A549 (cell line): ENCODE data around the gene PAQR7. TPM values are rescaled to one million over a fixed set of nuclear protein-coding genes. Genes with fewer than 3 reads are reported as not detected.
A peak's percentile ranks its signal among the peaks of the same experiment; 100 is the strongest.

Experiments
- ATAC-seq, 2 experiments: fragments of 200-7000 bp in 1 of 2; fragments of >200 bp in 1 of 2; cut with Nextera tagmentation in 1 of 2; cut with Tn5 transposase in 1 of 2; 3 replicates each; pipeline versions ENCODE4 v1.8.0 to v1.9.1; 2018 to 2020; ENCODE audit warnings: mild to moderate bottlenecking in 1 of 2, moderate library complexity in 1 of 2
- CTCF ChIA-PET: fragments of 300-600 bp; sonication (Branson Sonifier 250); formaldehyde crosslinking; extraction: SDS; loops from one replicate; lab custom pipeline; 2021; ENCODE audit warnings: antibody characterized with exemption, inconsistent platforms; lab: Yijun Ruan, JAX
- POLR2A ChIA-PET: fragments of 350-600 bp; formaldehyde crosslinking; extraction: SDS; loops from one replicate; lab custom pipeline; 2021; ENCODE audit warnings: antibody characterized with exemption, inconsistent platforms; lab: Yijun Ruan, JAX
- DNase-seq, 2 experiments: peaks; one replicate each; pipeline versions ENCODE4 v3.0.0 to v3.0.0-alpha.2; 2011 to 2016; ENCODE audit warnings: low read depth in 1 of 2, low spot score in 1 of 2
- FAIRE-seq: peaks from 2 replicates; lab custom pipeline; 2011; peaks lifted over from hg19 to GRCh38; lab: Jason Lieb, UNC
- H3K27ac ChIP-seq, 2 experiments: fragments of >200 bp; sonication (Bioruptor Twin); formaldehyde crosslinking; 3 replicates each; pipeline ENCODE4 v1.5.1; 2016 to 2017
- H3K4me1 ChIP-seq: fragments of >200 bp; sonication (Bioruptor Twin); formaldehyde crosslinking; 3 replicates; pipeline ENCODE4 v1.6.1; 2016
- H3K4me2 ChIP-seq: fragments of >200 bp; sonication (Bioruptor Twin); formaldehyde crosslinking; 3 replicates; pipeline ENCODE4 v1.6.1; 2016
- H3K4me3 ChIP-seq: fragments of >200 bp; sonication (Bioruptor Twin); formaldehyde crosslinking; 3 replicates; pipeline ENCODE4 v1.5.1; 2016
- H3K9me3 ChIP-seq: fragments of >200 bp; sonication (Bioruptor Twin); formaldehyde crosslinking; 3 replicates; pipeline ENCODE4 v1.6.1; 2016
- CBX8 ChIP-seq: fragments of 200-600 bp; sonication (generic); IDR thresholded peaks from 2 replicates; pipeline ENCODE4 v1.6.1; 2016
- CEBPB ChIP-seq, 2 experiments: fragments of >200 bp in 1 of 2; sonication (Bioruptor Twin) in 1 of 2; formaldehyde crosslinking in 1 of 2; IDR thresholded peaks; 2 replicates each; pipeline ENCODE4 v1.6.1; 2012 to 2016
- EHF ChIP-seq: fragments of 250-450 bp; sonication (Bioruptor Pico); IDR thresholded peaks from 2 replicates; pipeline ENCODE4 v1.5.0; 2020; ENCODE audit warnings: mild to moderate bottlenecking
- EHMT2 ChIP-seq: fragments of 200-600 bp; sonication (generic); IDR thresholded peaks from 2 replicates; pipeline ENCODE4 v1.6.1; 2016; ENCODE audit warnings: antibody characterized with exemption, low read depth, mild to moderate bottlenecking, moderate library complexity
- FOSB ChIP-seq: fragments of 250-450 bp; sonication (Bioruptor Pico); IDR thresholded peaks from 2 replicates; pipeline ENCODE4 v1.5.0; 2020; ENCODE audit warnings: mild to moderate bottlenecking, moderate library complexity
- FOSL2 ChIP-seq, 2 experiments: fragments of 450-650 bp in 1 of 2; fragments of >200 bp in 1 of 2; sonication (Bioruptor Twin) in 1 of 2; formaldehyde crosslinking; IDR thresholded peaks; 2 replicates each; pipeline versions ENCODE4 v1.5.0 to v1.6.1; 2016 to 2020; ENCODE audit warnings: mild to moderate bottlenecking in 1 of 2, moderate library complexity in 1 of 2
- HDAC2 ChIP-seq: fragments of 200-600 bp; sonication (generic); IDR thresholded peaks from 2 replicates; pipeline ENCODE4 v1.6.1; 2016
- HOXB13 ChIP-seq: fragments of 250-450 bp; sonication (Bioruptor Pico); IDR thresholded peaks from 2 replicates; pipeline ENCODE4 v1.5.0; 2020; ENCODE audit warnings: low read depth, mild to moderate bottlenecking, moderate library complexity
- HOXB5 ChIP-seq: fragments of 250-450 bp; sonication (Bioruptor Pico); IDR thresholded peaks from 2 replicates; pipeline ENCODE4 v1.5.0; 2020; ENCODE audit warnings: mild to moderate bottlenecking, moderate library complexity
- KDM1A ChIP-seq: fragments of 200-600 bp; sonication (generic); IDR thresholded peaks from 2 replicates; pipeline ENCODE4 v1.6.1; 2016; ENCODE audit warnings: low read depth, mild to moderate bottlenecking
- KDM5A ChIP-seq: fragments of 200-600 bp; sonication (generic); IDR thresholded peaks from 2 replicates; pipeline ENCODE4 v1.6.1; 2016; ENCODE audit warnings: antibody characterized with exemption, mild to moderate bottlenecking
- MAZ ChIP-seq: fragments of 150-350 bp; IDR thresholded peaks from 2 replicates; pipeline ENCODE4 v1.6.1; 2014; ENCODE audit warnings: antibody characterized with exemption, low read depth, low read length, borderline replicate concordance
- MYC ChIP-seq: IDR thresholded peaks from 2 replicates; pipeline ENCODE4 v1.6.1; 2012; ENCODE audit warnings: mild to moderate bottlenecking, inconsistent platforms, low read length, improper control_type of control experiment, borderline replicate concordance
- NR3C1 ChIP-seq: fragments of >200 bp; sonication (Bioruptor Twin); formaldehyde crosslinking; IDR thresholded peaks from 3 replicates; pipeline ENCODE4 v1.6.1; 2017
- PHF8 ChIP-seq: fragments of 200-600 bp; sonication (generic); IDR thresholded peaks from 2 replicates; pipeline ENCODE4 v1.6.1; 2016; ENCODE audit warnings: low read depth, mild to moderate bottlenecking, antibody characterized with exemption, moderate library complexity, borderline replicate concordance
- RAD21 ChIP-seq, 2 experiments: fragments of >200 bp in 1 of 2; sonication (Bioruptor Twin) in 1 of 2; formaldehyde crosslinking in 1 of 2; IDR thresholded peaks in 1 of 2; conservative IDR thresholded peaks in 1 of 2; 2 replicates in 1 of 2; 3 replicates in 1 of 2; pipeline ENCODE4 v1.6.1; 2012 to 2018; ENCODE audit warnings: inconsistent platforms in 1 of 2
- RFX5 ChIP-seq: fragments of 450-650 bp; IDR thresholded peaks from 2 replicates; pipeline ENCODE4 v1.7.1; 2014; ENCODE audit warnings: antibody characterized with exemption, mild to moderate bottlenecking, moderate library complexity
- SREBF2 ChIP-seq: fragments of 450-650 bp; IDR thresholded peaks from 2 replicates; pipeline ENCODE4 v1.6.1; 2014; ENCODE audit warnings: mild to moderate bottlenecking, moderate library complexity
- TFCP2L1 ChIP-seq: fragments of 250-450 bp; sonication (Bioruptor Pico); IDR thresholded peaks from 2 replicates; pipeline ENCODE4 v1.5.0; 2021; ENCODE audit warnings: mild to moderate bottlenecking
- ZC3H11A ChIP-seq: fragments of 450-650 bp; IDR thresholded peaks from 2 replicates; pipeline ENCODE4 v1.6.1; 2014; ENCODE audit warnings: antibody characterized with exemption, mild to moderate bottlenecking
- WGBS: methylation state at CpG from one replicate; pipeline ENCODE4 v1.1.6; 2017; ENCODE audit errors: missing lambda C conversion rate; 5-methylcytosine and 5-hydroxymethylcytosine counted together
- polyA plus RNA-seq, 4 experiments: library from polyadenylated mRNA; depleted of rRNA in 3 of 4; stranded (reverse); fragments of >200 nt; fragmentation: RNase III in 1 of 4; extraction: RNeasy Plus Mini Kit Qiagen cat#74134 plus additional on column Dnase treatment in 1 of 4; gene quantifications; 2 replicates in 3 of 4; 3 replicates in 1 of 4; pipeline ENCODE4 v1.2.3, GENCODE V29; 2011 to 2017
- TF ChIP-seq, protein P1 (sequence below): IDR thresholded peaks from 2 replicates; pipeline ENCODE4 v1.6.1; 2012
- TF ChIP-seq, protein P2 (sequence below): fragments of 450-650 bp; IDR thresholded peaks from 2 replicates; pipeline ENCODE4 v1.6.1; 2014; ENCODE audit warnings: antibody characterized with exemption
- TF ChIP-seq, protein P3 (sequence below): fragments of 250-450 bp; sonication (Bioruptor Pico); IDR thresholded peaks from 2 replicates; pipeline ENCODE4 v1.5.0; 2021; ENCODE audit warnings: mild to moderate bottlenecking, moderate library complexity, borderline replicate concordance

The PAQR7 gene
- polyA plus RNA-seq, 2 of the 4 experiments (the other 2 are of a cell fraction): 2.3 to 6.0 TPM

DNA sequence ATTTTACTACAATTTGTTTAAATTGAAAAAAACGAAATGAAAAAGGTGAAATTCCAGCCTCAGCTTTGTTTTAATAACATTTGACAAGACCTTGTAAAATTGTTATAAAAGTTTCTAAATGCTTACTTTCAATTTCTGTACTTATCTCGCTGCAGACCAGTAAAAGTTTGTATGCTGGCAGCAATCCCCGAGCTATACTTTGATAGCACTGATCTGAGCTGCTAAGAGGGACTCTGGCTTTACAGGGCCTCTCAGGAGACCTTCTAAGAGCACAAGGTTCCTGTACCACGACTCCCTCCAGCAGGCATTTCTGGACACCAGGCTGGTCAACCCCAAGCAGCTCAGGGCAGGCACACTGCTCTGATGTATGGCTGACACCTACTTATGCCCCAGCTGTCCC lies 17.6 kb upstream of the PAQR7 start:
- peak overlapping the region; percentile 73 for H3K4me2 ChIP-seq
- POLR2A ChIA-PET: interaction anchor here (1.9 kb wide), 1 partner anchor 18 kb away, joined by 6 read pairs; the partner anchor contains the start of gene PAQR7

GRCh38 chr1:25891606-25892005 lies 16.1 kb upstream of the PAQR7 start:
- H3K27ac ChIP-seq: peak overlapping the region; percentile 94 to 98
- ATAC-seq: no peak
- H3K4me2 ChIP-seq: peak overlapping the region; percentile 73

More for the DNA sequence above, 17.6 kb upstream of the PAQR7 start:
- Histone ChIP-seq H3K4me3 (no peak overlapping the region), H3K27ac (peak overlapping the region; percentile 94 to 98), H3K9me3 (no peaks in the 10 kb centered on the region), H3K4me1 (peaks cover 51% of the 10 kb centered on the region)
- FAIRE-seq (no peak), ATAC-seq (no peak), DNase-seq (no peak)
- 57% methylated on average over 4 of the region's 4 CpGs for WGBS
- CTCF ChIA-PET: interaction anchor here (0.6 to 4.1 kb wide), 5 partner anchors 10 to 204 kb away, joined by 3 to 26 read pairs (median 4); partner anchors contain the start of gene PAFAH2
- TF ChIP-seq RAD21 (conservative IDR thresholded peaks at IDR 0.05 in 1 of 2, IDR thresholded peaks at IDR 0.05 in 1 of 2): no peak
- no peak for TF ChIP-seq HDAC2
- no peak for TF ChIP-seq SREBF2
- TF ChIP-seq FOSB: no peak
- no peak for TF ChIP-seq CEBPB (IDR thresholded peaks at IDR 0.05)
- no peak for TF ChIP-seq CBX8
- TF ChIP-seq HOXB5 (CRISPR knock-in tag): no peak
- TF ChIP-seq HOXB13: no peak
- TF ChIP-seq KDM5A: no peak
- no peak for TF ChIP-seq TFCP2L1
- TF ChIP-seq, protein P1, sequence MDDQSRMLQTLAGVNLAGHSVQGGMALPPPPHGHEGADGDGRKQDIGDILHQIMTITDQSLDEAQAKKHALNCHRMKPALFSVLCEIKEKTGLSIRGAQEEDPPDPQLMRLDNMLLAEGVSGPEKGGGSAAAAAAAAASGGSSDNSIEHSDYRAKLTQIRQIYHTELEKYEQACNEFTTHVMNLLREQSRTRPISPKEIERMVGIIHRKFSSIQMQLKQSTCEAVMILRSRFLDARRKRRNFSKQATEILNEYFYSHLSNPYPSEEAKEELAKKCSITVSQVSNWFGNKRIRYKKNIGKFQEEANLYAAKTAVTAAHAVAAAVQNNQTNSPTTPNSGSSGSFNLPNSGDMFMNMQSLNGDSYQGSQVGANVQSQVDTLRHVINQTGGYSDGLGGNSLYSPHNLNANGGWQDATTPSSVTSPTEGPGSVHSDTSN: no peak
- TF ChIP-seq ZC3H11A: no peak
- TF ChIP-seq NR3C1: no peak
- TF ChIP-seq PHF8: no peak
- TF ChIP-seq MYC: no peak
- no peak for TF ChIP-seq EHMT2

More at GRCh38 chr1:25891606-25892005, 16.1 kb upstream of the PAQR7 start:
- DNase-seq (no peak), FAIRE-seq (no peak)
- ChIA-PET POLR2A (interaction anchor here (1.0 to 1.9 kb wide), 2 partner anchors 16 to 106 kb away, joined by 3 to 6 read pairs; partner anchors contain the start of genes PAFAH2 and PAQR7), CTCF (interaction anchor here (0.6 to 4.1 kb wide), 10 partner anchors 8 to 317 kb away, joined by 3 to 18 read pairs (median 4); partner anchors contain the start of gene PAFAH2)
- no peak for TF ChIP-seq MAZ
- TF ChIP-seq, protein P2, sequence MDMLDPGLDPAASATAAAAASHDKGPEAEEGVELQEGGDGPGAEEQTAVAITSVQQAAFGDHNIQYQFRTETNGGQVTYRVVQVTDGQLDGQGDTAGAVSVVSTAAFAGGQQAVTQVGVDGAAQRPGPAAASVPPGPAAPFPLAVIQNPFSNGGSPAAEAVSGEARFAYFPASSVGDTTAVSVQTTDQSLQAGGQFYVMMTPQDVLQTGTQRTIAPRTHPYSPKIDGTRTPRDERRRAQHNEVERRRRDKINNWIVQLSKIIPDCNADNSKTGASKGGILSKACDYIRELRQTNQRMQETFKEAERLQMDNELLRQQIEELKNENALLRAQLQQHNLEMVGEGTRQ: no peak
- no peak for TF ChIP-seq FOSL2 (IDR thresholded peaks at IDR 0.05)
- TF ChIP-seq FOSL2 (CRISPR knock-in tag; IDR thresholded peaks at IDR 0.05): no peak
- TF ChIP-seq, protein P1: no peak
- TF ChIP-seq NR3C1: no peak
- TF ChIP-seq, protein P3, sequence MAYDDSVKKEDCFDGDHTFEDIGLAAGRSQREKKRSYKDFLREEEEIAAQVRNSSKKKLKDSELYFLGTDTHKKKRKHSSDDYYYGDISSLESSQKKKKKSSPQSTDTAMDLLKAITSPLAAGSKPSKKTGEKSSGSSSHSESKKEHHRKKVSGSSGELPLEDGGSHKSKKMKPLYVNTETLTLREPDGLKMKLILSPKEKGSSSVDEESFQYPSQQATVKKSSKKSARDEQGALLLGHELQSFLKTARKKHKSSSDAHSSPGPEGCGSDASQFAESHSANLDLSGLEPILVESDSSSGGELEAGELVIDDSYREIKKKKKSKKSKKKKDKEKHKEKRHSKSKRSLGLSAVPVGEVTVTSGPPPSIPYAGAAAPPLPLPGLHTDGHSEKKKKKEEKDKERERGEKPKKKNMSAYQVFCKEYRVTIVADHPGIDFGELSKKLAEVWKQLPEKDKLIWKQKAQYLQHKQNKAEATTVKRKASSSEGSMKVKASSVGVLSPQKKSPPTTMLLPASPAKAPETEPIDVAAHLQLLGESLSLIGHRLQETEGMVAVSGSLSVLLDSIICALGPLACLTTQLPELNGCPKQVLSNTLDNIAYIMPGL (CRISPR knock-in tag): no peak
- TF ChIP-seq RAD21 (conservative IDR thresholded peaks at IDR 0.05 in 1 of 2, IDR thresholded peaks at IDR 0.05 in 1 of 2): no peak
- no peak for TF ChIP-seq EHF (CRISPR knock-in tag)
- TF ChIP-seq KDM1A: no peak
- TF ChIP-seq HOXB5 (CRISPR knock-in tag): no peak
- no peak for TF ChIP-seq RFX5
- Histone ChIP-seq H3K4me3 (no peak overlapping the region), H3K4me1 (peaks cover 51% of the 10 kb centered on the region), H3K9me3 (no peaks in the 10 kb centered on the region)
- 80% methylated on average over 4 of the region's 5 CpGs for WGBS
